HCT116 (cell line): ENCODE measurements around the gene DOCK9.

ENCODE experiments used
- EGR1 ChIP-seq: IDR thresholded peaks from 2 replicates; pipeline ENCODE4 v1.6.1; 2012; ENCODE audit warnings: low read depth
- EZH2 ChIP-seq: fragments of 200-600 bp; sonication (generic); IDR thresholded peaks from 2 replicates; pipeline ENCODE4 v1.6.1; 2017; ENCODE audit warnings: antibody characterized with exemption, mixed run types
- FOSL1 ChIP-seq: IDR thresholded peaks from 2 replicates; pipeline ENCODE4 v1.6.1; 2012; ENCODE audit warnings: low read depth
- POLR2A ChIP-seq: IDR thresholded peaks from 2 replicates; pipeline ENCODE4 v1.7.0; 2011; ENCODE audit warnings: borderline replicate concordance; ENCODE audit not compliant: insufficient read depth, insufficient read length; ENCODE audit errors: extremely low read depth
- SIN3A ChIP-seq: IDR thresholded peaks from 2 replicates; pipeline ENCODE4 v1.6.1; 2012; ENCODE audit warnings: low read depth
- YY1 ChIP-seq: IDR thresholded peaks from 2 replicates; pipeline ENCODE4 v1.6.1; 2011; ENCODE audit warnings: low read length, low read depth, moderate library complexity, mild to moderate bottlenecking; ENCODE audit not compliant: insufficient replicate concordance; ENCODE audit errors: extremely low read depth
- ZBTB33 ChIP-seq: IDR thresholded peaks from 2 replicates; pipeline ENCODE4 v1.6.1; 2011; ENCODE audit warnings: mild to moderate bottlenecking, low read length, moderate library complexity; ENCODE audit not compliant: insufficient replicate concordance; ENCODE audit errors: extremely low read depth
- TF ChIP-seq, protein P1 (sequence below), 3 experiments: fragments of 200-600 bp in 1 of 3; sonication (generic) in 1 of 3; IDR thresholded peaks in 2 of 3; conservative IDR thresholded peaks in 1 of 3; 2 replicates each; pipeline ENCODE4 v1.5.1; 2012 to 2017; ENCODE audit warnings: low read depth in 2 of 3, low read length in 2 of 3, antibody characterized with exemption in 1 of 3, borderline replicate concordance in 1 of 3, control low read depth in 1 of 3, mild to moderate bottlenecking in 1 of 3, mixed read lengths in 1 of 3, mixed run types in 1 of 3, moderate library complexity in 1 of 3; ENCODE audit not compliant: insufficient read depth in 1 of 3
- TF ChIP-seq, protein P2 (sequence below): IDR thresholded peaks from 2 replicates; pipeline ENCODE4 v1.6.1; 2012

- TF ChIP-seq SIN3A (no peak), EZH2 (no peak), FOSL1 (no peak), ZBTB33 (no peak), POLR2A (no peak), YY1 (no peak), EGR1 (no peak)
- TF ChIP-seq, protein P1, sequence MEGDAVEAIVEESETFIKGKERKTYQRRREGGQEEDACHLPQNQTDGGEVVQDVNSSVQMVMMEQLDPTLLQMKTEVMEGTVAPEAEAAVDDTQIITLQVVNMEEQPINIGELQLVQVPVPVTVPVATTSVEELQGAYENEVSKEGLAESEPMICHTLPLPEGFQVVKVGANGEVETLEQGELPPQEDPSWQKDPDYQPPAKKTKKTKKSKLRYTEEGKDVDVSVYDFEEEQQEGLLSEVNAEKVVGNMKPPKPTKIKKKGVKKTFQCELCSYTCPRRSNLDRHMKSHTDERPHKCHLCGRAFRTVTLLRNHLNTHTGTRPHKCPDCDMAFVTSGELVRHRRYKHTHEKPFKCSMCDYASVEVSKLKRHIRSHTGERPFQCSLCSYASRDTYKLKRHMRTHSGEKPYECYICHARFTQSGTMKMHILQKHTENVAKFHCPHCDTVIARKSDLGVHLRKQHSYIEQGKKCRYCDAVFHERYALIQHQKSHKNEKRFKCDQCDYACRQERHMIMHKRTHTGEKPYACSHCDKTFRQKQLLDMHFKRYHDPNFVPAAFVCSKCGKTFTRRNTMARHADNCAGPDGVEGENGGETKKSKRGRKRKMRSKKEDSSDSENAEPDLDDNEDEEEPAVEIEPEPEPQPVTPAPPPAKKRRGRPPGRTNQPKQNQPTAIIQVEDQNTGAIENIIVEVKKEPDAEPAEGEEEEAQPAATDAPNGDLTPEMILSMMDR (IDR thresholded peaks at IDR 0.05 in 2 of 3, conservative IDR thresholded peaks at IDR 0.05 in 1 of 3; ENCODE audit: borderline replicate concordance in 1 of 3, insufficient read depth in 1 of 3, low read depth in 2 of 3, low read length in 2 of 3): no peak
- TF ChIP-seq, protein P2, sequence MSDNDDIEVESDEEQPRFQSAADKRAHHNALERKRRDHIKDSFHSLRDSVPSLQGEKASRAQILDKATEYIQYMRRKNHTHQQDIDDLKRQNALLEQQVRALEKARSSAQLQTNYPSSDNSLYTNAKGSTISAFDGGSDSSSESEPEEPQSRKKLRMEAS: no peak
Observed at GRCh38 chr13:98800078-98800477, 177.8 kb downstream of the DOCK9 start.
